Measurements from ENCODE around the gene BRD1.

BRD1 gene

DNA sequence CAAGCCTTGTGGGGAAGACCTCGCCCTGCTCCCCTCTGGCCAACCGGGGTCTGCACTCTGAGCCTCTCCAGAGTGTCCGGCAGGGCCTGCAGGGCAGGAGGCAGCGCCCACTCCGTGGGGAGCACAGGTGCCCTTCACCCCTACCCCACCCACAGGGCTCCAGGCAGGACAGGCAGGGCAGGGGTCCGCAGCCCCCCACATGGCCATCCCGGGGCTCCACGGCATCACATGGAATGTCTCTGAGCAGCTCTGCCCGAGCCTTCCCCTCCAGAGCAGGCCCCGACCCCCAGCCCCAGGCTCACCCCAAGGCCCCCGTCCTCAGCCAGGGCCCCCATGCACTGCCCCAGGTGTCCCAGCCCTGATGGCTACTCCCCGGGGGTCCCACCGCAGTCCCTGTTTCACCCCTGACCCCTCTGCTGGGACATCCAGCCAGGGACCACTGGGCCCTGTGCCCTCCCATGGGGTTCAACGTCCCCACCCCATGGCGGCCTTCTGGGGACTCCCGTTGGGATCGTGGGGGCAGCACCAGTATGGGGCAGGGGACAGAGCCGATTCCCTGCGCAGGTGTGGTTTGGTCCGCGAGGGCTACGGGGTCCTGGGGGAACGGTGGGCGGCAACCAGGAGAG, 77.7 kb downstream of the BRD1 start:
- no peak for DNase-seq

DNA sequence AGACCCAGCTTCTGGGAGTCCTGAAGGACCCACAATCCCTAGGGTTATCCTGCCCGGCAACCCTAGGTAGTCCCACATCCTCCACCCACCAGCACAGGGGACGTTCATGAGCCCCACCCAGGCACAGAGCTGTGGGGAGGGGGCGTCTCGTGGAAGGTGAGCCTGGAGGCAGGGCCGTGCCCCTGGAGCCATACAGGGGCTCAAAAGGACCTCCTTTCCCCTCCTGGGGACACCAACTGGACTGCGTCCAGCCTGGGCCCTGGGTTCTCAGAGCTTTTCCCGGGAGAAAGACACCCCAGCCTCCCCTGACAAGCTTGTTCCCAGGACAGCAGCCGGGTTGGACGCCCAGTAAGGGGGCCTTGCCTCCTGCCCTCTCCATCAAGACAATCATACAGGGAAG, 78.4 kb downstream of the BRD1 start:
- DNase-seq, result no peak

DNA sequence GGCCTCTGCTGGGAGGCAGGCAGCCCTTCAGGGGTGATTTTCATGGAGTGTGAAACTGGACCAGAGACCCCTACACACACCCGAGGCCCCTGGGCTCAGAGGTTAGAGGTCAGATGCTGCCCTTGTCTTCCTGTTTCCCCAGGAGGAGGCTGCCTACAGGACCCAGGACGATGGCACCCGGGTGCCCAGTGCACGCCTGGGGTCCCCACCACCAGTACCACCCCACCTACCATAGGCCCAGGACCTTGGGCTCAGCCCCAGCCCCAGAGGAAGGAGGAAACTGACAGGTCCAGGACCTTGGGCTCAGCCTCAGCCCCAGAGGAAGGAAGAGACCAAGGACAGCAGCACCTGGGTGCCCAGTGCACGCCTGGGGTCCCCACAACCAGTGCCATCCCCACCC, 79.2 kb downstream of the BRD1 start:
- DNase-seq, result no peak

DNA sequence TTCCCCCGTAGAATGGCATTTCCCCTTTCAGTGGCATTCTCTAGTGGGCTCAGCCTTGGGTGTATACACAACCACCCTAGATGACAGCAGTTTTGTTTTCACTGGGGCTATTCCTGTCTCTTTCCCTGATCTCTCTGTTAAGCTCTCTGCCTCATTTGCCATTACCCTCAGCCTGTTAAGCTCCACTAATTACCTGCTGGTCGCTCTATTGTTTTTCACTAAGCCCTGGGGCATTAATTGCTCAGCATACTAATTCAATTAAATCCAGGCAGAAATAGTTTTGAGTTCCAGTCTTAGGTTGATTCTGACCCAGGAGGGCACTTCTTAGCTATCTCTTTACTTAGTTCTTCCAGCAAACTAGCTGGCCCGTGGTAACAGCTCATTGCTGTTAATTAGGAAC, 80.0 kb downstream of the BRD1 start:
- DNase-seq, result no peak

DNA sequence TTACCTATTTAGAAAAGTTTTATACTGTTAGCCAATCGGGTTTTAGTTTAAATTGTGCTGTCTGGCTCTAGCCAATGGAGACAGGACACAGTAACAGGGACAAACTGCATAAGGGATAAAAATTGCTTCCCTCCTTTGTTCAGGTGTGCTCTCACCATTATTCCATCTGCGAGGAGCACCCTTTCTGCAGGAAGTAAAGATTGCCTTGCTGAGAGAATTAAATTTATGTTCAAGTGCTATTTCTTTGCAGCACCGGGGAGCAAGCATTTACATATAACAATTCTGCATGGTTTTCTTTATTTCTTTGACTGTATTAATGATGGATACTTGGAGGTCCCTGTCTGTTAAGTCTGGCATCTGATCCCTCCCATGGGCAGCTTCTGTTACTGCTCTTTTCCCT, 80.5 kb downstream of the BRD1 start:
- DNase-seq, result no peak

DNA sequence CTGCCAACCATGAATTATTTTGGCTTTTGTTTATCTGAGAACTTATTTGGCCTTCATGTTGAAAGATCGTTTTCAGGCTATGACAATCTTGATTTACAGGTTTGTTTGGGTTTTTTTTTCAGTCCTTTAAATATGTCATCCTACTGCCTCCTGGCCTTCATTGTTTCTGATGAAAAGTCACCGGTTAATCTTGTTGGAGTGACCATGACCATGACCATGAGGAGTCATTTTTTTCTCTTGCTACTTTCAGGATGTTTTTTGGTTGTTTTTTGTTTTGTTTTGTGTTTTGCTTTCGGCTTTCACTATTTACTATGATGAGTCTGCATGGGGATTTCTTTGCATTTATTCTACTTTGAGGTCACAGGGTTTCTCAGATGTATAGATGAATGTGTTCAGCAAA, 81.6 kb downstream of the BRD1 start:
- no peak for DNase-seq

DNA sequence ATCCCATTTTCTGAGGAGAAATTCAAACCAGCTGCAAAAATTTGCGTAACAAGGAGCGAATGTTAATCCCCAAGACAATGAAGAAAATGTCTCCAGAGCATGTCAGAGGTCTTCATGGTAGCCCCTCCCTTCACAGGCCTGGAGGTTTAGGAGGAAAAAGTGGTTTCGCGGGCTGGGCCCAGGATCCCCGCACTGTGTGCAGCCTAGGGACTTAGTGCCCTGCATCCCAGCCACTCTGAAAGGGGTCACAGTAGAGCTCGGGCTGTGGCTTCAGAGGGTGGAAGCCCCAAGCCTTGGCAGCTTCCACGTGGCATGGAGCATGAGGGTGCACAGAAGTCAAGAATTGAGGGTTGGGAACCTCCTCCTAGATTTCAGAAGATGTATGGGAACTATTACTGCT, 87.4 kb downstream of the BRD1 start:
- no peak for DNase-seq

DNA sequence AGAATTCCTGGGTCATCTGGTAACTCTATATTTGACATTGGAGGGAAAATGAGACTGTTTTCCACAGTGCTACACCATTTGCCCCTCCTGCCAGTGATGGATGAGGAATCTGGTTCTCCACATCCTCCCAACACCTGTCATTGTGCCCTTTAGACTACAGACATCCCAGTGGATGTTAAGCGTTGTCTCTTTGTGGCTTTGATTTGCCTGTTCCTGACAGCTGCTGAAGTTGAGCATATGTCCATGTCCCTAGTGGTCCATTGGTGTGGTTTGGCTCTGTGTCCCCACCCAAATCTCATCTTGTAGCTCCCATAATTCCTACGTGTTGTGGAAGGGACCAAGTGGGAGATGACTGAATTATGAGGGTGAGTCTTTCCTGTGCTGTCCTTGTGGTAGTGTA, 88.5 kb downstream of the BRD1 start:
- no peak for DNase-seq

DNA sequence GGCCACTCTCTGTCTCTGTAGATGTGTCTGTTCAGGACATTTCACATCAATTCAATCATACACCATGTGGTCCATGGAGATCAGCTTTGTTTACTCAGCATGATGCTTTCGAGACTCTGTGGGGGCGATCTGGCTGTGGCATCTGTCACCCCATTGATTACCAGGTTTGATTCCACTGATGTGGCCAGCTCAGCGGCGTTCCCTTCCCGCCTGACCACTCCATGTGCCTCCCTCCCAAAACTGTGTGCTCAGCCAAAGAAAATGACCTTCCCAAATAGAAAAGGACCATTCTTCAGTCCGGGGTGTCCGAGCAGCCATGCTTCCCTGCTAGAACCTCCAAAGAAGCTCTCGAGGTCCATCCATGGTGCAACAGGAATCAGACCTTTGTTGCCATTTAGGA, 89.1 kb downstream of the BRD1 start:
- no peak for DNase-seq

DNA sequence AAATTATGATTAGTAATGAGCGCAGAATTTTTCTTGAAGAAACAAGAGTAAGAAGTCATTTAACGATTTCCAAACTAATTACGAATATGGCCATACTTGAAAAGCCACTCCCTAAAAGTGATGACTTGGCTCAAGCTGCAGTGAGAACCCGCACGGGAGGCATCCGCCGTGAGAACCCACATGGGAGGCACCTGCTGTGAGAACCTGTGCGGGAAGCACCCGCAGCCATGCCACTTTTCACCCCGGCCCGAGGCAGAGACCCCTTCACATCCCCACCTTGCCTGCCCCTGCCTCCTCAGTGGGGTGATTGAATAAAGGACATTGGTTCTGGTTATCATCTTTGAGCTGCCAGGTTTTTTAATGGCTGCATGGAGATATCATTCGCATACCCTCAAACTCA, 89.7 kb downstream of the BRD1 start:
- no peak for DNase-seq

DNA sequence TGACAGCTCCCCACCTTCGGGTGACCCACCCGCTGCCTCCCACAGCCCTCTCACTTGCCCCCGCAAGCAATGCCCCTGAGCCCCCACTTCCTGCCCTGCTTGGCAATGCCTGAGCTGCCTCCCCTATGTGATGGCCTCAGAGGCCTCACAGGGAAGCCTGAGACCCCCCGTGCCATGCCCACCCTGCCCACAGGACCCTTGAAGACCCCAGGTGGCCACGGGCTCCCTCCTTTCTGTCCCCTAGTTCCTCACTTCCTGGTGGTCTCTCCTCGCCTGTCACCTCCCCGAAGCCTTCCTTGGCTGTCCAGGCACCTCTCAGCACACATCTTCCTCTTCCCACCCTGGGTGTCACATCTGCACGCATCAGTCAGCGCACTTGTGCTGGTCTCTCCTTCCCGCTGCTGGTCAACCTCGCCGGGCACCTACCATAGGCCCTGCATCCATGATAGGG, 90.5 kb downstream of the BRD1 start:
- DNase-seq, result no peak

DNA sequence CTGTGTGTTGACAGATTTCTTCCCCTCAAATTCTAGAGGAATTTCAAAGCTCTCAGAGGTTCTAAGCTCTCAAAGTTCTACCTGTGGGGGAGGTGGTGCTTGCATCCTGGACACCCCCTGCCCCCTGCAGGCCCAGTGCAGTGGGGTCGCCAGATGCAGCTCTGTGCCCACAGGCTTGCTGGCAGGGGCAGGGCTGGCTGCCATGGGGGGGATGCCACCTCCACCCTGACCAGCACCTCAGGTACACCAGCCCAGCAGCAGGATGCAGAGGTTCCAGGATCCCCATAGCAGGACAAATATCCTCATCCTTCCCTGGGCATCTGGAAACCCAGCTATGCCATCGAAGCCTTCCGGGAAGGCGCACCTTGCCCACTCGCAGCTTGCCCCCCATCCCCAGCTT, 91.1 kb downstream of the BRD1 start:
- no peak for DNase-seq

DNA sequence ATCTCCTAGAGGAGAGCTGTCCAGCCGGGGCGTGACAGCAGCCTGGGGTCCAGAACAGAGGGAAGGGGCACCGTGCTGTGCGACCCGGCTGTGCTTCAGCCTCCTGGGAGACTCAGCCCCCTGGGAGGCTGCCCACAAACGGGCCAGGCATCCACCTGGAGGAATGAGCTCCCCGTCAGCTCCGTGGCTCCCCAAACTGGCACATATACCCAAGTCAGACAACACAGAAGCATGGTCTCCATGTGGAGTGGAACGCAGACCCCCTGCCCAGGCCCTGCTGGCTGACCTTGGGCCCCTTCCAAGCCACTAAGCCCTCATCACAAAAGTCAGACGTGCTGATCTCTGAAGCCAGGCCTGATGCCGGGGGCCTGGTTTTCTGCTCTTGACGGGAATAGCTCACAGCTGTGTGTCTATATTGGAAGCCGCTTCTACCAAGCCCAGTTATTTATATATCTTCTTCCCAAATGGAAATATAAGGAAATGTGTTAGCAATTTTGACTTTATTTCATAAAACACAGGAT, 91.7 kb downstream of the BRD1 start:
- no peak for DNase-seq

DNA sequence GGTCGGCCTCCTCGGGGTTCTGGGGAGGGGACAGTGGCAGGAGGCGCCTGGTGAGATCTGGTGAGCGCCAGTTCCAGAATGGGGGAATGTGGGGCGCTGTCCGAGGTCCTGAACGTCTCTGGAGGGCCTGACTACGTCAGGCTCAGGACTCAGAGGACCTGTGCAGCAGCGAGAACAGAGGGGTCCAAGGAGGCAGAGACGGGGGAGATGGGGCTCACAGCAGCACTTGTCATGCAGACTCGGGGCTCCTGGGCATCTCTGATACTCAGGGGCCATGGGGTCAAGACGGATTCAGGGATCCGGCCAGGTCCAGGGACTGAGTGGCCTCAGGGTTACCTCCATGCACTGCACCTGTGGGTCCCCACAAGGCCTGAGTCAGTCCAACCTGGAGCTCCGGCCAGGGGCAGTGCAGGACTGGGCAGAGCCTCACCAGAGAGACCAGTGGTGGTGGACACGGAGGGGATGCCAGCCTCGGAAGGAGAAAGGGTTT, 92.2 kb downstream of the BRD1 start:
- DNase-seq, result no peak

DNA sequence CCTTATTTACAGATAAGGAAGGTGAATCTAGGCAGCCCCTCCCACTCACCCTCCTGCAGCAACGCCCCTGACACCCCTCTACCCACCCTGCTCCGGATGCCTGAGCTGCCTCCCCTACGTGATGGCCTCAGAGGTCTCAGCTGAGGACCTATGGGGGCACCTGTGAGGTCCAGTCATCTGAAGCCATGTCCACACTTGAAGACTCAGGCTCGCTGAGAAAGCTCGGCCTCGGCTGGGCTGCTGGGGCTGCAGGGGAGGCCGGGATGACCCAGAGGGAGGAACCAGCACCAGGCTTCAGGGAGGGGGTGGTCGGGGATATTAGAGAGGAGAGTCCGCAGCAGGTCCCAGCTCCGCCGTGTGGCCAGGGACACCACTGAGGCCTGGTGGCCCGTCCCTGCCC, 92.8 kb downstream of the BRD1 start:
- DNase-seq, result no peak

DNA sequence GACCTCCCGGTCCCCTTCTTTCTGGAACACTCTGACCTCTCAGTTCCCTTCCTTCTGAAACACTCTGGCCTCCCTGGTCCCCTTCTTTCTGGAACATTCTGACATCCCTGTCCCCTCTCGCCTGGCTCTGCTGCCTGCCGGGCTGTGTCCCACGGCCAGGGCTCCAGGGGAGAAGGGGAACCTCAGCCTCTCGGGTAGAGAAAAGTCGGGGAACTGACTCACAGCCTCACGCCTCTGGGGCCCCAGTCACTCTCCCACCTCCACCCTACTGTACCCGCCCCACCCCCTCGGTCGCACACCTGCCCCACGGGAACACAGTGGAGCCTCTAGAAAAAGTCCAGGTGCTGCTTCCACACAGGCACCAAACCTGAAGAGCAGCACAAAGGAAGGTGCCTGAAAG, 93.3 kb downstream of the BRD1 start:
- no peak for DNase-seq

DNA sequence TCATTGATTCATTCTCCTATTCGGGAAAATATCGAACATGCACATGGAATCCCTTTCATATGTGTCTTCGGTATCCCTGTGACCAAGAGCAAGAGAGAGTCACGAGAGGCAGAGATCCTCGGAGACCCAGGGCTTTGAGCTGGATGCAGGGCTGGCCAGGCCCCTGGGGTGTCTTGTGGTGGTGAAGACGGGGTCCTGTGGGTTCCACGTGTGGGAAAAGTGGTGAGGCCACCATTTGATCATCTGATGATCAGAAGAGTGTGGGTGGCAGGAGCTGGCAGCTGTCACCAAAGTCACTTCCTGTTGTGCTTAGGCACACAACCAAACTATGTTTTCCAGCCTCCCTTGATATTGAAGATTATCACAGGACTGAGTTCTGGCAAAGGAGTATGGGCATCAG, 94.0 kb downstream of the BRD1 start:
- DNase-seq, result no peak

DNA sequence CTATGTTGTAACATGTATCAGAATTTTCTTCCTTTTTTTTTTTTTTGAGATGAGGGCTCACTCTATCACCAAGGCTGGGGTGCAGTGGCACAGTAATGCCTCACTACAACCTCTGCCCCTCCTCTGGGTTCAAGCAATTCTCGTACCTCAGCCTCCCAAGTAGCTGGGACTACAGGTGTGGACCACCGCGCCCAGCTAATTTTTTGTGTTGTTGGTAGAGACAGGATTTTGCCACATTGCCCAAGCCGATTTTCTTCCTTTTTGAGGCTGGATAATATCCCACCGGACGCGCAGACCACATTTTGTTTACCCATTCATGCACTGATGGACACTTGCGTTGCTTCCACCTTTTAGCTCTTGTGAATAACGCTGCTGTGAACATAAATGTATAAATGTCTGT, 97.0 kb downstream of the BRD1 start:
- no peak for DNase-seq

DNA sequence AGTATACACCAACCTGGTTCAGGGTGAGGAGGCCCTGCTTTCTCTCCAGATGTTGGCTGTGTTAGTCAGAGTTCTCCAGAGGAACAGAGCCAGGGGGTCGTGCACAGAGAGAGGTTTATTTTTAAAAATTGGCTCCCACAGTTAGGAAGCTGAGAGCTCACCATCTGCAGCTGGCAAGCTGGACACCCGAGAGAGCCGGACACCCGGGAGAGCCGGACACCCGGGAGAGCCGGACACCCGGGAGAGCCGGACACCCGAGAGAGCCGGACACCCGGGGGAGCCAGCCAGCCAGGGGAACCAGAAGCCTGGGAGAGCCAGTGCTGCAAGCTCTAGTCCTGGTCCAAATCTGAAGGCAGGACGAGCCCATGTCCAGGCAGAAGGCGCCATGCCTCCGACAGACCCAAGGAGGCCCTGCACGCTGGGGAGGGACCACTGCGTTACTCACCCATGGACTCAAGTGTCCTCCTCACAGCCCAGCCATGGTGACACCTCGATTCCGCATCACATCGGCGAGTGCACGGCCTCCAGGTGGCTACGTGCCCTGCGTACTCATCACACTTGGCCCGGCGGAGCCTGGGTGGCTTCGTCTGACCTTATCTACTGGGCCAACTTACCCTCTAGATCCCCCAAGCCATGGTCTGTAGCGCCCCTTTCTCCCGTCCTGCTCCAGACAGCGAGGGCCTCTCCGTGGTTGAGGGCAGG, 99.0 kb downstream of the BRD1 start:
- DNase-seq, result no peak

DNA sequence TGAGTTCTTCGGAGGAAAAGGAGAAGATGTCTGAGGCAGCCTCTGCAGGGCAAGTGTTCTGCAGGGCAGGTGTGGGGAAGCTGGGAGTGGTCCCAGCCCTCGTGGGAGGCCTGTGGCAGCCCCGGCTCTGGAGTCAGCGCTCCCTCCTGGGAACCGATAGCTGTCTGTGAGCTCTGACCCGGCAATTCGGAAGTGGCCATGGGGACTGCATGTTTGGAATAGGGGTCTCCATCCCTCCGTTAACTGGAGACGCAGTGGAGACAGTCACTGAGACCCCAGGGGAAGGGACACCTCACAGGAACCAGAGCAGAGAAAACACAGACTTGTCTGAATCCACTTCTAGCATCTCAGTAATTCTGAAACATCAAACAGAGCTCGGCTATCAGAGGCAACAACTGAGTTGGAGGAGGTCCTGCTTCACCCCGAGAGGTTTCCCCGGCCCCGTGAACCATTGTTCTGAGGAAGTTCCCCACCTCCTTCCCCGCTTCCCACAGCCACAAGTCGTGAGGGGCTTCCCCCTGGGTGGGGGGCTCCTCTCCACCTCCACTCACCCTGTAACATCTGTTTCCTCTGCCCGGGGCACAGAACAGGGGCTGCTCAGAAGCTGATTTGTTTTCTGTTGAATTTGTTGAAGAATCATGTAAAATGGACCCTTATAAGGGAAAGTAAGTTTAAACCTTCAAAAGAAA, 99.6 kb downstream of the BRD1 start:
- no peak for DNase-seq

DNA sequence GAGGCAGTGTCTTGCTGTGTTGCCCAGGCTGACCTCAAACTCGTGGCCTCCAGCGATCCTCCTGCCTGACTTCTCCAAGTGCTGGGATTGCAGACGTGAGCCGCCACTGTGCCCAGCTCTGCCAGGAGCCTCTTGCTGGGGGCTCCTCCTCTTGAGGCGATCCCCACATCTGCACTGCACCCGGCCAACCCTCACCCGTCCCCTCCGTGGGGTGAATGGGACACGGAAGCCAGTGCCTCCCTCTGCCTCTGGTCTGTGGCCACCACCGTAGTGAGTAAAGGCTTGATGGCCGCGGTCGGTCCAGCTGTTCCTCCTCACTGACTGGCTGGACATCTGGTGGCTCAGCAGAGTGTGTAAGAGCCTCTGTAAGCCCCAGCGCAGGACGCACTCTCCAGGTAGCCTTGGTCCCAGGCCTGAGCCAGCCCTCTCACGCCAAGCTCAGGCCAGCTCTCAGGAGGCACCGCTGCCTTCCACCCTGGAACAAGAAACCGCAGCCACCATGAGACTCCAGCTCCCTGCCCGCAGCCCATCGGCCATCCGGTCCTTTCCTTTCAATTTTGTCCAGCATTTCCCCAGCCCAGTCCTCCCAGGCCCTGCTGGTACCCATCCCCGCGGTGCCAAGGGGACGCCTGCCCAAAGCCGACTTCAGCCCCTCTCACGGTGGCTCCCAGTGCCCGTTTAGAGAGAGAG, 100.3 kb downstream of the BRD1 start:
- no peak for DNase-seq

DNA sequence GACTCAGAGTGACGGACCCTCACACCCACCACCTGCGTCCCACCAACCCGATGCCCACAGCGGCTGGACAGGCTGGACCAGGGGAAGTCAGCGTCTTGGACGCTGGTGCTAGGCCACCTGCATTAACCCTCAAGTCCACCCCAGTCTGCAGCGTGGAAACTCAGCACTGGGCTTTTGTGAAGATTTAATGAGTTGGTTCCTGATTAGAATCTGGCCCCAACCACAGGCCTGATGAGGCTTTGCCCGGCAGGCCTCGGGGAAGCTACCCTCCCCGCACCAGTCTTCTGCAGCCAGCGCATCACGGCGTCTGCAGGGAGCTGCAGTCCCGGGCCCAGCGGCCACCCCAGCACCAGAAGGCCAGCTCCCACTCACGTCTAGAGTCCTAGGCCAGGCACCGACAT, 101.0 kb downstream of the BRD1 start:
- no peak for DNase-seq

DNA sequence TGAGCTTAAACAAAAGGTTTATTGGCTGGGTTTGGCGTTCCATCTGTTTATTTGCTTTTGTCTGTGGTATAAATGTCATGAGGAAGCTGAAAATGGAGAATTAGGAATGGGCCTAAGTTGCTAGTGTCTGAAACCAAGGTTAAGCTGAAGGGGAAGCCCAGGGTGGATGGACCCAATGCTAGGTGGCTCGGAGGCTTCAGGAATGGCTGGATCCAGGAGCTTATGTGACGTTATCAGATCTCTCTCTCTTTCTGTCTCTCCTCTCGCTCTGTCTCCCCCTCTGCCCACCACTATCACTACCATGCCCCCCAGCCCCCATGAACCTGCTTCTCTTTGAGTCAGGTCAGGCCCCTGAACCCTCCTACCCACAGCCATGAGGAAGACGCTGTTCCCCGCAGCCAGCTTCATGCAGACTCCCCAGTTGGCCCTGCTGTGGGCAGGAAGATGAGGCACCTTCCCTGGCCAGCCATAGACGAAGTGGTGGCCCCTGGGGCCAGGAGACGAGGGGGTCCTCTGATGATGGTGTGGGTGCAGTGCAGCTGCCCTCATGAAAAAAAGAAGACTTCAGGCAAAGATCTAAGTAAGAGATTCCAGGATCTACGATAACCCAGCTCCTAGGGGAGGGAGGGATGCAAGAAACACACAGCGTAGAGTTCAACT, 101.5 kb downstream of the BRD1 start:
- DNase-seq, result no peak

Measured in activated naive CD4-positive, alpha-beta T cell (primary cell).